Measurements from ENCODE around the gene CEL. TPM values are rescaled to one million over a fixed set of nuclear protein-coding genes. Genes with fewer than 3 reads are reported as not detected.

CEL gene
- total and polyA plus RNA-seq, 10 of the 15 experiments (the other 5 are each of a cell fraction or from before 2014, with no cell fraction given) = 0.05 to 4.1 (median 0.29) TPM; not detected in 2

DNA sequence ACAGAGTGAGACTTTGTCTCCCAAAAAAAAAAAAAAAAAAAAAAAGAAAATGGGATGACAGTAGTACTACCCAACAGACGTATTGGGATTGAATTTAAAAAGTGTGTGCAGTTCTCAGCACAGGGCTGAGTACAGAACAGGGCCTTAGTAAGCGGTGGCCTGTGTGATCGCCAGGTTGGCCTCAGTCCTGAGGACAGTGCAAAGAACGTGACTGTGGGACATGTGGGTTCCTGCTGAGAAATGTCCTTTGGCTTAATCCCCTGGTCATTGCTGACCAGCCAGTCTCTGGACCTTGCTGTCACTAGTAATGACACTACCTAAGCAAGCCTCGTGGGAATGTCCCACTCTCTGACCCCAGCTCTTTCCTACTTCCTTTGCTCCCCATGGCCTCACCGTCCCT, 17.7 kb upstream of the CEL start (continued):
- TF ChIP-seq ZNF687 (IDR thresholded peaks at IDR 0.05) = no peak
- no peak for TF ChIP-seq YY1 (IDR thresholded peaks at IDR 0.05; ENCODE audit: low read depth, low read length)
- TF ChIP-seq NFIC (IDR thresholded peaks at IDR 0.05; ENCODE audit: low read depth, low read length) = no peak
- no peak for TF ChIP-seq NR2C1 (IDR thresholded peaks at IDR 0.05)

GRCh38 chr9:133044661-133045060, 17.1 kb upstream of the CEL start:
- CTCF ChIA-PET = no interaction called here
- ATAC-seq = no peak
- RAD21 ChIA-PET (ENCODE audit: unreplicated experiment) = no interaction called here
- TF ChIP-seq, protein P1, sequence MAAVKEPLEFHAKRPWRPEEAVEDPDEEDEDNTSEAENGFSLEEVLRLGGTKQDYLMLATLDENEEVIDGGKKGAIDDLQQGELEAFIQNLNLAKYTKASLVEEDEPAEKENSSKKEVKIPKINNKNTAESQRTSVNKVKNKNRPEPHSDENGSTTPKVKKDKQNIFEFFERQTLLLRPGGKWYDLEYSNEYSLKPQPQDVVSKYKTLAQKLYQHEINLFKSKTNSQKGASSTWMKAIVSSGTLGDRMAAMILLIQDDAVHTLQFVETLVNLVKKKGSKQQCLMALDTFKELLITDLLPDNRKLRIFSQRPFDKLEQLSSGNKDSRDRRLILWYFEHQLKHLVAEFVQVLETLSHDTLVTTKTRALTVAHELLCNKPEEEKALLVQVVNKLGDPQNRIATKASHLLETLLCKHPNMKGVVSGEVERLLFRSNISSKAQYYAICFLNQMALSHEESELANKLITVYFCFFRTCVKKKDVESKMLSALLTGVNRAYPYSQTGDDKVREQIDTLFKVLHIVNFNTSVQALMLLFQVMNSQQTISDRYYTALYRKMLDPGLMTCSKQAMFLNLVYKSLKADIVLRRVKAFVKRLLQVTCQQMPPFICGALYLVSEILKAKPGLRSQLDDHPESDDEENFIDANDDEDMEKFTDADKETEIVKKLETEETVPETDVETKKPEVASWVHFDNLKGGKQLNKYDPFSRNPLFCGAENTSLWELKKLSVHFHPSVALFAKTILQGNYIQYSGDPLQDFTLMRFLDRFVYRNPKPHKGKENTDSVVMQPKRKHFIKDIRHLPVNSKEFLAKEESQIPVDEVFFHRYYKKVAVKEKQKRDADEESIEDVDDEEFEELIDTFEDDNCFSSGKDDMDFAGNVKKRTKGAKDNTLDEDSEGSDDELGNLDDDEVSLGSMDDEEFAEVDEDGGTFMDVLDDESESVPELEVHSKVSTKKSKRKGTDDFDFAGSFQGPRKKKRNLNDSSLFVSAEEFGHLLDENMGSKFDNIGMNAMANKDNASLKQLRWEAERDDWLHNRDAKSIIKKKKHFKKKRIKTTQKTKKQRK (IDR thresholded peaks at IDR 0.05; ENCODE audit: low read depth, low read length) = no peak
- TF ChIP-seq E2F8 (IDR thresholded peaks at IDR 0.05; ENCODE audit: low read depth, partially characterized antibody) (no peak), STAT1 (conservative IDR thresholded peaks at IDR 0.05) (no peak), SREBF1 (IDR thresholded peaks at IDR 0.05; ENCODE audit: low read length) (no peak), RAD51 (IDR thresholded peaks at IDR 0.05) (no peak), BCLAF1 (IDR thresholded peaks at IDR 0.05) (no peak)

More at GRCh38 chr9:133044661-133045060, 17.1 kb upstream of the CEL start:
- Histone ChIP-seq H2AFZ (ENCODE audit: control insufficient read depth, low read depth, low read length) (no peak overlapping the region), H4K20me1 (ENCODE audit: control insufficient read depth, insufficient read depth) (0 out of 2 replicates have a peak, but pooled peaks cover 6% of the 10 kb centered on the region), H3K27me3 (replicated peaks in 1 of 2; ENCODE audit: control insufficient read depth in 2 of 2, insufficient read depth in 2 of 2, low read length in 1 of 2) (no peaks in the 10 kb centered on the region), H3K4me3 (no peak overlapping the region), H3K36me3 (ENCODE audit: control insufficient read depth in 2 of 2, insufficient read depth in 2 of 2, low read length in 1 of 2) (peaks cover 17 to 27% of the 10 kb centered on the region in 2 experiments), H3K79me2 (ENCODE audit: control insufficient read depth, insufficient read depth, low read length) (no peaks in the 10 kb centered on the region; the same call in 1 of the 2 replicates), H3K27ac (ENCODE audit: control insufficient read depth, insufficient read depth) (no peak overlapping the region), H3K4me2 (ENCODE audit: control insufficient read depth, insufficient read depth) (no peak overlapping the region), H3K9ac (ENCODE audit: control insufficient read depth, insufficient read depth, low read length) (no peak overlapping the region), H3K9me3 (replicated peaks; ENCODE audit: control insufficient read depth, insufficient read depth, low read length) (no peaks in the 10 kb centered on the region), H3K4me1 (ENCODE audit: control insufficient read depth, insufficient read depth, low read length) (no peaks in the 10 kb centered on the region)
- intact Hi-C loops (cut with micrococcal nuclease; ENCODE audit: unreplicated experiment) = no loop called here
- SMC1A ChIA-PET (ENCODE audit: uncharacterized antibody, unreplicated experiment) = no interaction called here
- FAIRE-seq = no peak
- in situ Hi-C loops (cut with MboI) = loop anchor here (5.0 kb wide), 1 partner anchor 108 kb away; no protein-coding TSS in a partner anchor
- BruUV-seq (replicated peaks) = no TSS peak
- 90% methylated on average over 9 of the region's 11 CpGs for WGBS (ENCODE audit: insufficient coverage, insufficient replicate concordance, low lambda C conversion rate, missing lambda C conversion rate)
- POLR2A ChIA-PET = no interaction called here
- DNase-seq (ENCODE audit: low read depth, low spot score) = no peak
